ENCODE results near the gene ARL3.

- TF ChIP-seq POLR2AphosphoS5 (IDR thresholded peaks at IDR 0.05), result no peak
- no peak for TF ChIP-seq POLR2A (IDR thresholded peaks at IDR 0.05)
- no peak for TF ChIP-seq CTCF (IDR thresholded peaks at IDR 0.05 in 8 of 11, conservative IDR thresholded peaks at IDR 0.05 in 3 of 11)
Observed at GRCh38 chr10:102691285-102692066, 22.7 kb downstream of the ARL3 start.
